ENCODE measurements around the gene WDR12. TPM values are rescaled to one million over a fixed set of nuclear protein-coding genes. Genes with fewer than 3 reads are reported as not detected.
A peak's percentile ranks its signal among the peaks of the same experiment; 100 is the strongest.
"Not testable (repeated sequence)": the region's sequence is repeated elsewhere in the genome, so short reads cannot be mapped to it uniquely, and the experiment has no call there.

The WDR12 gene
- total RNA-seq, 1 donor from 2014 or later: 23.7 TPM

GRCh38 chr2:202883987-202884675 lies 27.3 kb downstream of the WDR12 start:
- DNase-seq: no peak

- DNase-seq: no peak
Observed at GRCh38 chr2:202881570-202881969, 29.9 kb downstream of the WDR12 start.

- DNase-seq: no peak
Observed at GRCh38 chr2:202877699-202878098, 33.8 kb downstream of the WDR12 start.

DNA sequence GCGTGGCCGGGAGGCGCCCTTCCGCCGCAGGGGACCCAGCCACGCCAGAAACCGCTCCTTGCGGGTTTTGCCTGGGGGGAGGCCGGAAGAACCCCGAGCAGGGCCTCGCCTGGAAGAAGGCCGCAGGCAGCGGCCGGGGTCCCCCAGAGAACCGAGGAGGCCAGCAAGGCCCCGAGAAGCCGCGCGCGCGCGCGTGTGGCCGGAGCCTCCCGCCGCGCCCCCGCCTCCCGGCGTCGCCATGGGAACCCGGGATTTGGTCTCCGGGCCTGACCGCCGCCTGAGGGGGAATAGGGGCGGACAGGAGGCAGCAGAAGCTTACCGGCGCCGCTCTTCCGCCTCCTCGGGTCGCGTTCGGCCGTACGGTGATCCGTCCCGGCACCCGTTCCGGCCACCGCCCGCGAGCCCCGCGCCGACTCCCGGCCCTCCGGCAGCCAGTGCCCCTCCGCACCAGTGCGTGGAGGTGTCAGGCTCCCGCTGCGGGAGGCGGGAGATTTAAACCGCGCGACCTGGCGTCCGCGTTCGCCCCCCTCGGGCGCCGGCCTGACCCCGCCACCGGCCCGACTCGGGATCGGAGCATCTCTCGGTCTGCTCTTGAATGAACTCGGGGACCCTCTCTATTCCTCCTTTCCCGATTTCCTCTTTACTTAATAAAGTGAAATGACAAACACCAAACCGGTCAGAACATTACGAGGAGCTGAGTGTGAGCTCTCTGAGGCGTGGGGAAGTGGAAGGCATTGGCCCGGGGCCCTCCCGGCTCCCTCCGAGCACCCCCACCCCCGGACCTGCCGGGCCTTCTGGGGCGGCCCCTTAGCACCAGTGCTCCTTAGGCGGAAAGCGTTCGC lies 40.0 kb downstream of the WDR12 start, which contains the start of gene ICA1L:
Gene ICA1L (minus strand): TSS at position 467 of the 842 bp plus-strand sequence. CDS start 42,757 bp downstream, outside the sequence.
- DNase-seq: peak; percentile 72

DNA sequence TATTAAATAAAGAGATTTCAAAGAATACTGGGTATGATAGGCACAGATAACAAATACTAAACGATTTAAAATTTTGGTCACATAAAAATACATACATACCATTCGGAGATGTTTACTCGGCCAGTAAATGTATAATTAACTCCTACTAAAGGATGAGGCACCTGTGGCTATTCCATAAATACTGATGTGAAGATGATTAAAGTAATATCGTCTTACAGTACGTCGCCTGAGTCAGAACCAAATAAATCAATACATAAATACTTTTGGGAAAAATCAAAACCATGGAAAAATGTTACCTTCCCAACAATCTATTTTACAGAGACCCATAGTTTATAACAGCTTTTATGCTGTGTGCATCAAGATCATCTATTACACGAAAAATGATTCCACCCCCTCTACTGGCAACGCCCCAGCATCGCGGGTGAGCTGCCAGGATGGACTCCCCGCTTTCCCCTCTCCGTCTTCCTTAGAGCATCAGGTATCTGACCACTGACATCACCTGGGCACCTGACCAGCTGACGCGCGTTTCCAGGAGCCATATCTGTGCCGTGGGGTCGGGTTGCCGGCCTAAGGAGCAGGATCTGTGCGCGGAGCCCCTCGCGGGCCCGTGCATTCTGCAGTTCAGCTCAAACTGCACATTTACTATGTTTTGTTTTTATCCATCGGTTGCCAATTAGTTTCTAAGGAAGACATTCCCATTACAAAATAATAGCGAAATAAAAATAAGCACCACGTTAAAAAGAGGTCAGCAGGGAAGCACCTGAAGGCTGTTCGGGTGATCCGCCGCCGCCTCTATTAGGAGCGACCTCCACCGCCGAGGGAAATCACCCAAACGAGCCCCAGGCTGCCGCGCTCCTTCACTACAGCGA lies 40.8 kb downstream of the WDR12 start:
- DNase-seq: peak; percentile 38

- no peak for DNase-seq
Observed at GRCh38 chr2:202861987-202862386, 49.5 kb downstream of the WDR12 start.

- DNase-seq: no peak
Observed at GRCh38 chr2:202858601-202859000, 52.9 kb downstream of the WDR12 start.

DNA sequence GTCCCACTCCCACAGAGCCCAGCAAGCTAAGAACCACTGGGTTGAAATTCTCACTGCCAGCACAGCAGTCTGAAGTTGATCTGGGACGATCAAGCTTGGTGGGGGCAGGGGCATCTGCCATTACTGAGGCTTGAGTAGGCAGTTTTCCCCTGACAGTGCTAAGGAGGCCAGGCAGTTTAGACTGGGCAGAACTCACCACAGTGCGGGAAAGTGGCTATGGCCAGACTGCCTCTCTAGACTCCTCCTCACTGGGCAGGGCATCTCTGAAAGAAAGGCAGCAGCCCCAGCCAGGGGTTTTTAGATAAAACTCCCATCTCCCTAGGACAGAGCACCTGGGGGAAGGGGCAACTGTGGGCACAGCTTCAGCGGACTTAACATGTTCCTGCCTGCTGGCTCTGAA lies 62.1 kb downstream of the WDR12 start:
- not testable (repeated sequence) for DNase-seq

- no peak for DNase-seq
Observed at GRCh38 chr2:202848813-202849212, 62.7 kb downstream of the WDR12 start.

- no peak for DNase-seq
Observed at GRCh38 chr2:202847693-202848524, 63.6 kb downstream of the WDR12 start.

GRCh38 chr2:202844656-202845055 lies 66.8 kb downstream of the WDR12 start:
- no peak for DNase-seq

- no peak for DNase-seq
Observed at GRCh38 chr2:202842690-202843089, 68.8 kb downstream of the WDR12 start.

GRCh38 chr2:202841090-202841867 lies 70.2 kb downstream of the WDR12 start:
- no peak for DNase-seq

DNA sequence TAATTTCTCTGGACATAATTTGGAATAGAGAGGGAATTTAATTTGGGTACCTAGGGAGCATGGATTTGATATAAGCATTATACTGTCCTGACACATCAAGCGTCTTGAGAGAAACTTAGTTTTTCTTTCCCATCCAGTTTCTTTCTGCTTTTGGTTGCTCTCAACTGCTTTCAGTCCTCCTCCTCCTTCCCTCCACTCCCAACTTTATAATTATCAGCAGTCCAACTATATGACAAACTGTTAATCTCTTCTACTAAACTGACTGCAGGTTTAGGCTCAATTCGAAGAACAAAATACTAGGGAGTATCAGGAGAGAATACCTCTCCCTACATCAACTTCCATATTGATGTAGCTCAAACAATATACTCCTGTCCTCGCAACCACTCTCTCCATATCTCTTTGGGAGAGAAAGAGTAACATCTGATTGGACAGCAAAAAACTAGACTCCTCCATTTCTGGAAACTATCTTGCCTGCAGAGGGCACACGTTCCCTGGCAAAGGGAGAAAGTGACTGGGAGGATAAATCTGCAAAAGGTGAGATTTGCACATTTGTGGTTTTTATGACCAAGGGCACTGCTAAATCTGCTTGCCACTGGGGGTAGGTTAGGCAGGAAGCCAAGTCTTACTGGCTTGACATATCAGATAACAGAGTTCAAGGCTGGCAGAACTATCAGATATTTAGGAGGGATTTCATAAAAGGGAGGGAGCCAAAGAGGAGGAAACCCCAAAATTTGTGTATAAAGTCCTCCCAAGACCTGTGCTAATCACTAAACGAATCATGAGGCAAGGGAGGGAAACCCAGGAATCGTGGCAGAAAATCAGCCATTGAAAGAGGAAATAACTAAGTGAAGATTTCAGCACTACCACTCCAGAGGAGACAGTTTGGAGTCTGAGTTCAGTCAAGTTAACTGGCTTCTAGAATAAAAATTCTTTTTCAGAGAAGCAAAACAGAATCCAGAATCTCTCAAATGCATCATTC lies 79.9 kb downstream of the WDR12 start:
- peak; percentile 7 for DNase-seq

GRCh38 chr2:202824901-202825300 lies 86.6 kb downstream of the WDR12 start:
- no peak for DNase-seq
